Adipocyte (in vitro differentiated cells): ENCODE results near the gene GATD1.

Experiments used
- DNase-seq: peaks from one replicate; pipeline ENCODE4 v3.0.0-alpha.2; 2015; ENCODE audit warnings: low read depth
- H3K27me3 ChIP-seq: replicated peaks from 2 replicates; pipeline ENCODE4 v1.7.0; 2013; ENCODE audit warnings: mild to moderate bottlenecking, low read length, moderate library complexity; ENCODE audit not compliant: control insufficient read depth, insufficient read depth
- H3K36me3 ChIP-seq: 2 replicates; pipeline ENCODE4 v1.7.0; 2013; ENCODE audit warnings: low read length, mild to moderate bottlenecking, moderate library complexity; ENCODE audit not compliant: control insufficient read depth, insufficient read depth, severe bottlenecking
- H3K4me1 ChIP-seq: 2 replicates; pipeline ENCODE4 v1.7.0; 2013; ENCODE audit warnings: mild to moderate bottlenecking, low read length, moderate library complexity; ENCODE audit not compliant: control insufficient read depth, insufficient read depth
- H3K4me3 ChIP-seq: 2 replicates; pipeline ENCODE4 v1.7.0; 2013; ENCODE audit warnings: mild to moderate bottlenecking, low read length, moderate library complexity
- H3K9ac ChIP-seq: 2 replicates; pipeline ENCODE4 v1.7.0; 2013; ENCODE audit warnings: mild to moderate bottlenecking, low read length, moderate library complexity
- H3K9me3 ChIP-seq: 2 replicates; pipeline ENCODE4 v1.7.0; 2013; ENCODE audit warnings: mild to moderate bottlenecking, low read length, moderate library complexity; ENCODE audit not compliant: control insufficient read depth

GATD1 gene, protein sequence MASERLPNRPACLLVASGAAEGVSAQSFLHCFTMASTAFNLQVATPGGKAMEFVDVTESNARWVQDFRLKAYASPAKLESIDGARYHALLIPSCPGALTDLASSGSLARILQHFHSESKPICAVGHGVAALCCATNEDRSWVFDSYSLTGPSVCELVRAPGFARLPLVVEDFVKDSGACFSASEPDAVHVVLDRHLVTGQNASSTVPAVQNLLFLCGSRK

DNA sequence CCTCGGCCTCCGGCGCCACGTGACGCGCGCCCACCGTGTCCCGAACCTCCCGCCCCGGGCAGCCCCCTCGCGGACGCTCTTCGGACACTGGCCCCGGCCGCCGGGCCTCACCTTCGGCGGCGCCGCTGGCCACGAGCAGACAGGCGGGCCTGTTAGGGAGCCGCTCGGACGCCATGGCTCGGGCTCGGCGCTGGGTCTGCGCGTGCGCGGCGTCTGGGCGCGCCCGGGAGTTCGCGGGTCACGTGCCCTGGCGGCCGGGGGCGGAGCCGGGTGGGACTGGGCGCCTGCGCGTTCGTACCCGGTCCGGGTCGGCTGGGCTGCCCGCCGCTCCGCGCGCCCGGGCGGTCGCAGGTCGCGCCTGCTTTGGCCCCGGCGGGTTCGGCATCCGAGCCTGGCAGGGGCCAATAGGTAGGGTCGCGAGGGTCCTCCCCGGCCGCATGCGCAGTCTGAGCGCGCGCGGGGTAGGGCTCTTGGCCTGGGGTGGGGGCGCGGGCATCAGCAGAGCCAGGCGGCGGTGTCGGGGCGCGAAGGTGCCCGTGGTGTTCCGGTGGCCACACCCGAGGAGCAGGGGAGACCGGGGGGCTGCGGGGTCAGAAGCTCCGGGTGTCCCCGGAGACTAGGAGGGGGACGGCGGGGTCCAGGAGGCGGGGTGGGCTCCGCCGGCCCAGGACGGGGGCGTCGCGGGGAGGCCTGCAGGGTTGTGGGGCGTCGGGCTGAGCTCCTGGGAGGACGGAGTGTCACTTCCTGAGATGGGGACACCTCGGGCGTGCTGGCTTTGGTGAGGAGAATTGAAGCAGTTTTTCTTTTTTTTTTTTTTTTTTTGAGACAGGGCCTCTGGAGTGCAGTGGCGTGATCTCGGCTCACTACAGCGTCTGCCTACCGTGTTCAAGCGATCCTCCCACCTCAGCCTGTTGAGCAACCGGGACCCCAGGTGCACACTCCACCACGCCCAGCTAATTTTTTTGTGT, at the start of gene GATD1:
GATD1 (minus strand) TSS at position 200 of the 968 bp plus-strand sequence; CDS start at position 175, 25 bp downstream.
- DNase-seq, result peak; percentile 96
- no peaks in the 10 kb centered on the region for H3K9me3 ChIP-seq
- H3K36me3 ChIP-seq, result peaks cover 26% of the 10 kb centered on the region
- peak within 1 kb of the TSS; percentile 91 for H3K9ac ChIP-seq
- H3K4me3 ChIP-seq, result peak within 1 kb of the TSS; percentile 91
- peaks cover 20% of the 10 kb centered on the region for H3K4me1 ChIP-seq
- H3K27me3 ChIP-seq, result no peaks in the 10 kb centered on the region

DNA sequence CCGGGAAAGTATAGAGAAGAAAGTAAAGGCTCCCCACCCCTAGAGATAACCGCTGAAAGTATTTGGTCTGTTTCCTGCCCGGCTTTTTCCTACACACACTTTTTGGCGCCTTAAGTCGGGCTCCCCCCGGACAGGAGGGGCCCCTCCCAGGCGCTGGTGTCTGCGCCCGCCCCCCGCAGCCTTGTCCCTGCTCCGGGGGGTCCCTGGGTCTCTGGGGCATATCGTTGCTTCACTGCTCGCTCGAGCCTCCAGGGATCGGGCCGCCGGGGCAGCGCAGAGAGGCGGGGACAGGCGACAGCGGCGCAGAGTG, 49.5 kb upstream of the GATD1 start:
- Histone ChIP-seq H3K9ac (no peak overlapping the region), H3K27me3 (no peaks in the 10 kb centered on the region), H3K4me3 (peak overlapping the region; percentile 37), H3K4me1 (peaks cover 37% of the 10 kb centered on the region), H3K9me3 (no peaks in the 10 kb centered on the region), H3K36me3 (peaks cover 41% of the 10 kb centered on the region)
- DNase-seq, result no peak

DNA sequence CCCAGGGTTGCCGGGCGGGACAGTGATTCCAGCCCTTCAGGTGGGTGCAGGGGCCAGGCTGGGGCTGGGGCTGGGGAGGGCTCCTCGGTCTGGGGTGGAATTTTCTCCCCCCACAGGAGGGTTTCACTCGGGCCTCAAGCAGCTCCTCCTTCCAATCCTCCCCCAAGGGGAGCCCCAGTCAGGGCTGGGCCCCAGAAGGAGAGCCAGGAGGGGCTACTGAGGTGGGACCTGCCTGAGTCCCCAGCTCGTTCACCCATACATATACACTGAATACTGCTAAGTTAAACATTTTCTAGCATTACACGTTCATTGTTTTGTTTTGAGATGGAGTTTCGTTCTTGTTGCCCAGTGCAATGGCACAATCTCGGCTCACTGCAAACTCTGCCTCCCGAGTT, 48.9 kb upstream of the GATD1 start:
- Histone ChIP-seq H3K36me3 (peaks cover 46% of the 10 kb centered on the region), H3K4me3 (no peak overlapping the region), H3K9me3 (no peaks in the 10 kb centered on the region), H3K27me3 (no peaks in the 10 kb centered on the region), H3K4me1 (peaks cover 39% of the 10 kb centered on the region), H3K9ac (peak overlapping the region; percentile 20)
- no peak for DNase-seq

DNA sequence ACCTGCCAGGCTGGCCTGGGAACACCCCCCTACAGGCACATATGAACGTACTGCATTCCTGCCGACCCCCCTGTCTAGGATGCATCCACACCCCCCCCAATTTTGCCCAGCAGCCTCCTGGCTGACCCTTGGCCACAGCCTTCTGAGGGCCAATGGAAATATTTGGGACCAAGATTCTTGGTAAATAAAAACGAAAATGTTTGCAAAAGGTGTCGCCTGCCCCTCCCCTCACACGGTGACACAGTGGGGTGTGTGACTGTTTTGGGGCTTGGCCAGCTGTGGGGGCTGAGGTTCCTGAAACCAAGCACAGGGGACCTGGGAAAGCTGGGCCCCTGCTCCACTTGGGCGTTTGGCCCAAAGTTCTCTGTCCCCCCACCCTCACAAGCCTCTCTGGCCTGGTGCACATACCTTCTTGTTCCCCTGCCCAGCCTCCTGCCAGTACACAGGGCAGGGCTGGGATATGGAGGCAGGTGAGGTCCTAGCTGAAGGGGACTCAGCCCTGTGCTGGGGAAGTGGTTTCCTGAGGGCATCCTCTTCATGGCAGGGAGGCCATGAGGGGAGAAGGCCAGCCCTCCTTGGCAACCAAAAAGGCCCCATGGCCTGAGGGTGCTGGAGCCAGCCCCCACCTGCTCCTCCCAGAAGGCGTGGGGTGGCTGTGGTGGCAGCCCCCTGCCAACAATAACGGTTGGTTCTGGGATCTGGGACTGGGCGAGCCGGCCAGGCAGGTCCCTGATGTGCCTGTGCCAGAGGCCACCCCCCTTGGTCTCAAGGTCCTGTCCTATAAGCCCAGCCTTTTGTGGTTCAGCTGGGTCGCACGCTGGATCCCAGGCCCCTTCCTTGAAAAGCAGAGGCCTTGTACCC, 48.3 kb upstream of the GATD1 start:
- H3K36me3 ChIP-seq, result peaks cover 52% of the 10 kb centered on the region
- no peaks in the 10 kb centered on the region for H3K27me3 ChIP-seq
- H3K4me1 ChIP-seq, result peaks cover 41% of the 10 kb centered on the region
- H3K4me3 ChIP-seq, result no peak overlapping the region
- no peaks in the 10 kb centered on the region for H3K9me3 ChIP-seq
- H3K9ac ChIP-seq, result peak overlapping the region; percentile 20
- DNase-seq, result no peak

DNA sequence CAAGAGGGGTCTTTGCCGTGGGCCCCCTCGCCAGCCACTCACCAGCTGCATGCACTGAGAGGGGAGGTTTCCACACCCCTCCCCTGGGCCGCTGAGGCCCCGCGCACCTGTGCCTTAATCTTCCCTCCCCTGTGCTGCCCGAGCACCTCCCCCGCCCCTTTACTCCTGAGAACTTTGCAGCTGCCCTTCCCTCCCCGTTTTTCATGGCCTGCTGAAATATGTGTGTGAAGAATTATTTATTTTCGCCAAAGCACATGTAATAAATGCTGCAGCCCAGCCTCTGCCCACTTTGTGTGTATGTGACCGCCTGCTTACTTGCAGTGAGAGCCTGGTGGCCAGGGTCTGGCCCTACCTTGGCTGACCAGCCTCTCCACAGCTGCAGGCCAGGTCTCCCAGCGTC, 47.7 kb upstream of the GATD1 start:
- no peaks in the 10 kb centered on the region for H3K27me3 ChIP-seq
- DNase-seq, result no peak

DNA sequence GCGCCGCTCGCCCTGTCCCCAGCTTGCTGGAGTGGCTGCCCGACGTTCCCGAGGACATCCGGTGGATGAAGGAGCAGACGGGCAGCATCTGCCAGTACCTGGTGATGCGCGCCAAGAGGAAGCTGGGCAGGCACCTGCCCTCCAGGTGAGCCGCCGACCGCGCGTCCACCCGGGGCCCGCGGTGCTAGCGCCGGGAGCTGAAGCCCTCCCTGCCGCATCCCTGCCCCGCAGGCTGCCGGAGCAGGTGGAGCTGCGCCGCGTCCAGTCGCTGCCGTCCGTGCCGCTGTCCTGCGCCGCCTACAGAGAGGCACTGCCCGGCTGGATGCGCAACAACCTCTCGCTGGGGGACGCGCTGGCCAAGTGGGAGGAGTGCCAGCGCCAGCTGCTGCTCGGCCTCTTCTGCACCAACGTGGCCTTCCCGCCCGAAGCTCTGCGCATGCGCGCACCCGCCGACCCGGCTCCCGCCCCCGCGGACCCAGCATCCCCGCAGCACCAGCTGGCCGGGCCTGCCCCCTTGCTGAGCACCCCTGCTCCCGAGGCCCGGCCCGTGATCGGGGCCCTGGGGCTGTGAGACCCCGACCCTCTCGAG, 47.1 kb upstream of the GATD1 start:
- H3K4me3 ChIP-seq, result no peak overlapping the region
- peaks cover 58% of the 10 kb centered on the region for H3K36me3 ChIP-seq
- H3K9ac ChIP-seq, result no peak overlapping the region
- no peak for DNase-seq
- no peaks in the 10 kb centered on the region for H3K27me3 ChIP-seq
- H3K4me1 ChIP-seq, result peaks cover 34% of the 10 kb centered on the region
- no peaks in the 10 kb centered on the region for H3K9me3 ChIP-seq

More for the DNA sequence above, 47.7 kb upstream of the GATD1 start:
- H3K4me3 ChIP-seq, result no peak overlapping the region
- H3K4me1 ChIP-seq, result peaks cover 39% of the 10 kb centered on the region
- peaks cover 58% of the 10 kb centered on the region for H3K36me3 ChIP-seq
- peak overlapping the region; percentile 20 for H3K9ac ChIP-seq
- no peaks in the 10 kb centered on the region for H3K9me3 ChIP-seq

DNA sequence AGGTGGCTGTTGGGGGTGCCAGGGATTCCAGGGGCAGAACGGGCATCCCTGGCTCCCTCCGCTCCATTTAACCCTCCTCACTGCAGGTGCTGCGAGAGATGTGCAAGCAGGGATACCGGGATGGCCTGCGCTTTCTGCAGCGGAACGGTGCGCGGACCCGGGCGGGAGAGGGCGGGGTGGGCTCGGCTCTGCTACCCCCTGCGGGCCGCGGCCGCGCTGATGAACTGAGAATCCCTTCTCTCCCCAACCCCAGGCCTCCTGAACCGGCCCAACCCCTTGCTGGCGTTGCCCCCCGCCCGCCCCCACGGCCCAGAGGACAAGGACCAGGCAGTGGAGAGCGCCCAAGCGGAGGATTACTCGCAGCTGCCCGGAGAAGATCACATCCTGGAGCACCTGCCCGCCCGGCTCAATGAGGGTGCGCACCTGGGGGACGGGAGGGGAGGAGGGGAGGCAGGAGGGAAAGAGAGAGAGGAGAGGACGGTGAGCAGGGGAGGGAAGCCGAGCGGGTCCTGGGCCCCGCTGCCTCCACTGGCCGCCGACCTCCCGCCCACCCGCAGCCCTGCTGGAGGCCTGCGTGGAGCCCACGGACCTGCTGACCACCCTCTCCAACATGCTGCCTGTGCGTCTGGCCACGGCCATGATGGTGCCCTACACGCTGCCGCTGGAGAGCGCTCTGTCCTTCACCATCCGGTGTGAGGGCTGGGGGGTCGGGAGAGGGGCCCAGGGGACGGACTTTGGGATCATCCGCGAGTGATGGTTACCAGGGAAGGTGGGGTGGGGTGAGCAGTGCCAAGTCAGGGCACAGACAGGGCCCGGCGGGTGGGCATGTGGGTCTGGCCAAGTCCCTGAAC, 46.4 kb upstream of the GATD1 start:
- peaks cover 58% of the 10 kb centered on the region for H3K36me3 ChIP-seq
- DNase-seq, result no peak
- no peaks in the 10 kb centered on the region for H3K9me3 ChIP-seq
- peaks cover 27% of the 10 kb centered on the region for H3K4me1 ChIP-seq
- H3K27me3 ChIP-seq, result no peaks in the 10 kb centered on the region
- peak overlapping the region; percentile 99 for H3K9ac ChIP-seq
- no peak overlapping the region for H3K4me3 ChIP-seq

DNA sequence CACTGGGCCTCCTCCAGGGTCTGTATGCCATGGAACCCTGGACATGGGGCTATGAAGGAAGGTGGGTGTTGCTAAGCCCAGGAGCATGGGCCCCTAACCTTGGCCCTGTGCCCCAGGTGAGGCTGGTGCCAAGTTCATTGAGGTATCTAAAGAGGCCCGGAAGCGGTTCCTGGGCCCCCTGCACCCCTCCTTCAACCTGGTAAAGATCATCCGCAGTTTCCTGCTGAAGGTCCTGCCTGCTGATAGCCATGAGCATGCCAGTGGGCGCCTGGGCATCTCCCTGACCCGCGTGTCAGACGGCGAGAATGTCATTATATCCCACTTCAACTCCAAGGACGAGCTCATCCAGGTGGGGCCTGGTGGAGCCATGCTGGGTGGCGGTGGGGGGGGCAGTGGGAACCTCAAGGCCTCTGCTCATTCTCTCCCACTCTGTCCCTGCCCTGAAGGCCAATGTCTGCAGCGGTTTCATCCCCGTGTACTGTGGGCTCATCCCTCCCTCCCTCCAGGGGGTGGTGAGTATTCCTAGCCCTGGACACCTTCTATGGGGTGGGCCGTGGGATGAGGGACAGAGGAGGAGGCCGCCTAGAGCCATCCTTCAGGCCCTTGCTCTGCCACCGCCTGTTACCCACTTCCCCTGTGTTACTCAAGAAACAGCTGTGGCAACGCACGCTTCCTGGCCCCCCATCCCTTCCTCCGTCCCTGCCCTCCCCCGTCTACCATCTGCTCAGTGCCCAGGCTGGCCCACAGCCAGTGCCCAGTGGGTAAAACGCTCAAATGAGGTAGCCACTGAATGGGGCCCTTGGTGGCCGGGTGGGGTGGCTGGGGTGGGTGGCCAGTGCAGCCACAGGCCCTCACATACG, 44.5 kb upstream of the GATD1 start:
- no peaks in the 10 kb centered on the region for H3K27me3 ChIP-seq
- peaks cover 32% of the 10 kb centered on the region for H3K4me1 ChIP-seq
- DNase-seq, result no peak
- H3K4me3 ChIP-seq, result peak overlapping the region; percentile 94
- no peaks in the 10 kb centered on the region for H3K9me3 ChIP-seq
- peak overlapping the region; percentile 99 for H3K9ac ChIP-seq
- H3K36me3 ChIP-seq, result peaks cover 58% of the 10 kb centered on the region

DNA sequence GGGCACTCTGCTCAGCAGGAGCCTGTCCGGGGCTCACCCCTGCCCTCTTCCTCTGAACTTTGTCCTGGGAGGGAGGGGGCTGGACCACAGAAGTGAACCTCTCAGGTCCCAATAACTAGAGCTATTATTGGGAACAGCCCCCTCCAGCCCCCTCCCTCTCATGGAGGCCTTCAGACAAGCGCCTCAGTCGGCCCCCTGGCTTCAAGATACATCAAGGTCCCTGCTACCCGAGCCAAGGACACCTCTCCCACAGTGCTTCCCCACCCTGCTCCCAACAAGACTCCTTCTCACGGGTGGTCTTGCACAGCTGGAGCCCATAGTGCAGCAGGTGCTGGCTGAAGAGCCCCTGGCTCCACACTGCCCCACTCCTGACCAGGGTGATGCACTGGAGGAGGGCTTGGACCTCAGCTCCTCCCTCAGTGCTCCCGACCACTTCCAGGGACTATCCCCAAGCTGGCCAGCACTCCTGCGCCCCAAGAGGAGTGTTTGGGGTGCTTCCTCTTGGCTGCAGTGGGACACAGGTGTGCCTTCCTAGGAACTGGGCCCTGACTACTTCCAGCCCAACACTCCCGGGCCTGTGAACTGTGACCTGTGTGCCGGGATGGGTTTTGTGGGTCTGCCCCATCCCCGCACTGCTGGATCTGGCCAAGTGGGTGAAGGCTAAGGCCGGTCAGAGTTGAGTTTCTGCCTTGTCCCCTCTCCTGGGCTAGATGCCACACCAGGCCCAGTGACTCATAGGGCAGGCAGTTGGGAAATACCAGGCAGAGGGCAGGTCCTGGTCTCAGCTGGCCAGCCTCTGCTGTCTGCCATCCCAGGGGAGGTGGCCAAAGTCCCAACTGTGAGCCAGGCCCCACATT, 43.6 kb upstream of the GATD1 start:
- Histone ChIP-seq H3K9ac (peak overlapping the region; percentile 99), H3K9me3 (no peaks in the 10 kb centered on the region), H3K4me3 (peak overlapping the region; percentile 94), H3K27me3 (no peaks in the 10 kb centered on the region), H3K36me3 (peaks cover 58% of the 10 kb centered on the region), H3K4me1 (peaks cover 36% of the 10 kb centered on the region)
- DNase-seq, result peak; percentile 87
